Mononuclear cell (primary cell): ENCODE results near the gene AUP1. TPM values are rescaled to one million over a fixed set of nuclear protein-coding genes. Genes with fewer than 3 reads are reported as not detected.

Experiments
- H3K27me3 ChIP-seq: 2 replicates; pipeline ENCODE4 v1.6.0; 2011; ENCODE audit warnings: low read length, control low read depth; ENCODE audit not compliant: insufficient read depth
- H3K4me1 ChIP-seq: 2 replicates; pipeline ENCODE4 v1.5.1; 2011; ENCODE audit warnings: mild to moderate bottlenecking, low read length, control low read depth; ENCODE audit not compliant: insufficient read depth
- H3K4me3 ChIP-seq: 2 replicates; pipeline ENCODE4 v1.5.1; 2011; ENCODE audit warnings: mild to moderate bottlenecking, low read length, moderate library complexity
- H3K9me3 ChIP-seq: 2 replicates; pipeline ENCODE4 v1.5.1; 2011; ENCODE audit warnings: low read depth, mild to moderate bottlenecking, control low read depth, low read length
- total RNA-seq: library from RNA; depleted of rRNA; stranded (reverse); fragments of >200 nt; gene quantifications from one replicate; pipeline ENCODE4 v1.2.3, GENCODE V29; 2012

The AUP1 gene
- total RNA-seq, result 115 TPM

- peak within 1 kb of the TSS; percentile 76 for H3K4me3 ChIP-seq
- H3K27me3 ChIP-seq, result no peaks in the 10 kb centered on the region
- peaks cover 30% of the 10 kb centered on the region for H3K4me1 ChIP-seq
- H3K9me3 ChIP-seq, result no peaks in the 10 kb centered on the region
Observed at GRCh38 chr2:74529357-74530238, at the start of gene AUP1, which contains the start of gene HTRA2. Gene AUP1, minus strand, starts transcription at chr2:74529706. Its CDS starts 77 bp downstream, at chr2:74529629. Gene HTRA2, plus strand, starts transcription at chr2:74529933. Its CDS starts 74 bp downstream, at chr2:74530007.

GRCh38 chr2:74578408-74578807, 48.9 kb upstream of the AUP1 start:
- H3K27me3 ChIP-seq, result no peaks in the 10 kb centered on the region
- H3K4me3 ChIP-seq, result no peak overlapping the region
- H3K9me3 ChIP-seq, result no peaks in the 10 kb centered on the region
- peaks cover 58% of the 10 kb centered on the region for H3K4me1 ChIP-seq

- Histone ChIP-seq H3K27me3 (no peaks in the 10 kb centered on the region), H3K4me1 (peaks cover 62% of the 10 kb centered on the region), H3K4me3 (no peak overlapping the region)
Observed at GRCh38 chr2:74577448-74577847, 47.9 kb upstream of the AUP1 start.

GRCh38 chr2:74576863-74577229, 47.3 kb upstream of the AUP1 start:
- Histone ChIP-seq H3K27me3 (no peaks in the 10 kb centered on the region), H3K9me3 (no peaks in the 10 kb centered on the region), H3K4me3 (no peak overlapping the region), H3K4me1 (peaks cover 63% of the 10 kb centered on the region)

More at GRCh38 chr2:74577448-74577847, 47.9 kb upstream of the AUP1 start:
- no peaks in the 10 kb centered on the region for H3K9me3 ChIP-seq

GRCh38 chr2:74576211-74576862, 46.8 kb upstream of the AUP1 start:
- peaks cover 69% of the 10 kb centered on the region for H3K4me1 ChIP-seq
- H3K9me3 ChIP-seq, result no peaks in the 10 kb centered on the region
- H3K27me3 ChIP-seq, result no peaks in the 10 kb centered on the region
- H3K4me3 ChIP-seq, result no peak overlapping the region

- Histone ChIP-seq H3K27me3 (no peaks in the 10 kb centered on the region), H3K9me3 (no peaks in the 10 kb centered on the region), H3K4me1 (peaks cover 78% of the 10 kb centered on the region), H3K4me3 (no peak overlapping the region)
Observed at GRCh38 chr2:74575320-74575719, 45.8 kb upstream of the AUP1 start.

GRCh38 chr2:74573747-74574562, 44.4 kb upstream of the AUP1 start:
- no peak overlapping the region for H3K4me3 ChIP-seq
- peaks cover 75% of the 10 kb centered on the region for H3K4me1 ChIP-seq
- H3K27me3 ChIP-seq, result no peaks in the 10 kb centered on the region
- H3K9me3 ChIP-seq, result no peaks in the 10 kb centered on the region

GRCh38 chr2:74572178-74572925, 42.8 kb upstream of the AUP1 start:
- Histone ChIP-seq H3K4me3 (no peak overlapping the region), H3K4me1 (peaks cover 72% of the 10 kb centered on the region), H3K9me3 (no peaks in the 10 kb centered on the region), H3K27me3 (no peaks in the 10 kb centered on the region)

- no peaks in the 10 kb centered on the region for H3K27me3 ChIP-seq
- H3K9me3 ChIP-seq, result no peaks in the 10 kb centered on the region
- no peak overlapping the region for H3K4me3 ChIP-seq
- H3K4me1 ChIP-seq, result peaks cover 71% of the 10 kb centered on the region
Observed at GRCh38 chr2:74571058-74571457, 41.6 kb upstream of the AUP1 start.

- H3K4me1 ChIP-seq, result peaks cover 62% of the 10 kb centered on the region
- no peak overlapping the region for H3K4me3 ChIP-seq
- H3K9me3 ChIP-seq, result no peaks in the 10 kb centered on the region
- no peaks in the 10 kb centered on the region for H3K27me3 ChIP-seq
Observed at GRCh38 chr2:74569686-74570085, 40.2 kb upstream of the AUP1 start.

GRCh38 chr2:74567881-74568280, 38.4 kb upstream of the AUP1 start:
- H3K4me1 ChIP-seq, result peaks cover 44% of the 10 kb centered on the region
- no peak overlapping the region for H3K4me3 ChIP-seq
- no peaks in the 10 kb centered on the region for H3K9me3 ChIP-seq
- no peaks in the 10 kb centered on the region for H3K27me3 ChIP-seq

GRCh38 chr2:74566754-74567085, 37.2 kb upstream of the AUP1 start:
- Histone ChIP-seq H3K9me3 (no peaks in the 10 kb centered on the region), H3K27me3 (no peaks in the 10 kb centered on the region), H3K4me1 (peaks cover 45% of the 10 kb centered on the region), H3K4me3 (no peak overlapping the region)

GRCh38 chr2:74566076-74566753, 36.7 kb upstream of the AUP1 start:
- no peaks in the 10 kb centered on the region for H3K9me3 ChIP-seq
- no peak overlapping the region for H3K4me3 ChIP-seq
- no peaks in the 10 kb centered on the region for H3K27me3 ChIP-seq
- peaks cover 40% of the 10 kb centered on the region for H3K4me1 ChIP-seq

- Histone ChIP-seq H3K27me3 (no peaks in the 10 kb centered on the region), H3K9me3 (no peaks in the 10 kb centered on the region), H3K4me1 (peaks cover 32% of the 10 kb centered on the region), H3K4me3 (no peak overlapping the region)
Observed at GRCh38 chr2:74564222-74564621, 34.7 kb upstream of the AUP1 start.
